Nephron progenitor cell (in vitro differentiated cells): ENCODE results near the gene SSUH2.
A peak's percentile ranks its signal among the peaks of the same experiment; 100 is the strongest.

Experiments used
- DNase-seq: peaks from one replicate; pipeline ENCODE4 v3.0.0; 2021
- H3K27ac Mint-ChIP-seq: 2 replicates; pipeline ENCODE4 v1.8.0; 2021; ENCODE audit warnings: mild to moderate bottlenecking, moderate library complexity, mixed read lengths
- H3K27me3 Mint-ChIP-seq: 2 replicates; pipeline ENCODE4 v1.8.0; 2021; ENCODE audit warnings: mild to moderate bottlenecking, low read depth, mixed read lengths; ENCODE audit not compliant: poor library complexity
- H3K36me3 Mint-ChIP-seq: 2 replicates; pipeline ENCODE4 v1.8.0; 2021; ENCODE audit warnings: low read depth, mixed read lengths
- H3K4me1 Mint-ChIP-seq: 2 replicates; pipeline ENCODE4 v1.8.0; 2021; ENCODE audit warnings: mixed read lengths
- H3K4me3 Mint-ChIP-seq: 2 replicates; pipeline ENCODE4 v1.8.0; 2021; ENCODE audit warnings: mild to moderate bottlenecking, moderate library complexity, mixed read lengths
- H3K9me3 Mint-ChIP-seq: 2 replicates; pipeline ENCODE4 v1.8.0; 2021; ENCODE audit warnings: mild to moderate bottlenecking, moderate library complexity, mixed read lengths
- CTCF ChIP-seq: fragments of 200-600 bp; sonication (generic); IDR thresholded peaks from 2 replicates; pipeline ENCODE4 v1.5.0; 2021; ENCODE audit warnings: antibody characterized with exemption

Gene SSUH2

GRCh38 chr3:8625991-8626390 is 18.6 kb downstream of the SSUH2 start:
- Mint-ChIP-seq H3K9me3 (no peaks in the 10 kb centered on the region), H3K27ac (no peak overlapping the region), H3K4me1 (peaks cover 14% of the 10 kb centered on the region), H3K36me3 (no peaks in the 10 kb centered on the region), H3K4me3 (no peak overlapping the region), H3K27me3 (peaks cover 8% of the 10 kb centered on the region)
- TF ChIP-seq CTCF, result no peak
- no peak for DNase-seq

GRCh38 chr3:8624612-8625011 is 20.0 kb downstream of the SSUH2 start:
- no peak for TF ChIP-seq CTCF
- Mint-ChIP-seq H3K27ac (no peak overlapping the region), H3K36me3 (no peaks in the 10 kb centered on the region), H3K9me3 (peaks cover 5% of the 10 kb centered on the region), H3K27me3 (peaks cover 8% of the 10 kb centered on the region), H3K4me1 (peaks cover 14% of the 10 kb centered on the region), H3K4me3 (no peak overlapping the region)
- no peak for DNase-seq

GRCh38 chr3:8623741-8624140 is 20.9 kb downstream of the SSUH2 start:
- H3K9me3 Mint-ChIP-seq, result peaks cover 13% of the 10 kb centered on the region
- TF ChIP-seq CTCF, result no peak

GRCh38 chr3:8622873-8623691 is 21.5 kb downstream of the SSUH2 start:
- Mint-ChIP-seq H3K4me3 (peak overlapping the region; percentile 15), H3K9me3 (peaks cover 13% of the 10 kb centered on the region), H3K36me3 (no peaks in the 10 kb centered on the region), H3K27ac (no peak overlapping the region), H3K27me3 (peaks cover 8% of the 10 kb centered on the region), H3K4me1 (peaks cover 14% of the 10 kb centered on the region)
- peak; percentile 83 for DNase-seq
- peak; percentile 90 for TF ChIP-seq CTCF

More at GRCh38 chr3:8623741-8624140, 20.9 kb downstream of the SSUH2 start:
- no peak for DNase-seq
- Mint-ChIP-seq H3K36me3 (no peaks in the 10 kb centered on the region), H3K4me1 (peaks cover 14% of the 10 kb centered on the region), H3K27ac (no peak overlapping the region), H3K4me3 (no peak overlapping the region), H3K27me3 (peaks cover 8% of the 10 kb centered on the region)

GRCh38 chr3:8621872-8622271 is 22.7 kb downstream of the SSUH2 start:
- H3K4me3 Mint-ChIP-seq, result no peak overlapping the region
- DNase-seq, result no peak
- peaks cover 17% of the 10 kb centered on the region for H3K9me3 Mint-ChIP-seq
- peaks cover 8% of the 10 kb centered on the region for H3K27me3 Mint-ChIP-seq
- peaks cover 14% of the 10 kb centered on the region for H3K4me1 Mint-ChIP-seq
- TF ChIP-seq CTCF, result no peak
- H3K27ac Mint-ChIP-seq, result no peak overlapping the region
- no peaks in the 10 kb centered on the region for H3K36me3 Mint-ChIP-seq

GRCh38 chr3:8621141-8621540 is 23.5 kb downstream of the SSUH2 start:
- no peak for TF ChIP-seq CTCF
- DNase-seq, result no peak
- no peak overlapping the region for H3K4me3 Mint-ChIP-seq
- peaks cover 4% of the 10 kb centered on the region for H3K27me3 Mint-ChIP-seq
- no peaks in the 10 kb centered on the region for H3K36me3 Mint-ChIP-seq
- no peak overlapping the region for H3K27ac Mint-ChIP-seq
- peaks cover 14% of the 10 kb centered on the region for H3K4me1 Mint-ChIP-seq
- peaks cover 17% of the 10 kb centered on the region for H3K9me3 Mint-ChIP-seq
